HG02571 (cell line): ENCODE measurements around the gene MDFIC2.
"Not testable (repeated sequence)": the region's sequence is repeated elsewhere in the genome, so short reads cannot be mapped to it uniquely, and the experiment has no call there.

Experiments used
- ATAC-seq: cut with Tn5 transposase; IDR thresholded peaks from one replicate; pipeline ENCODE4 v1.9.1; 2021; ENCODE audit warnings: mild to moderate bottlenecking, moderate library complexity; ENCODE audit not compliant: unreplicated experiment

The MDFIC2 gene

GRCh38 chr3:70264122-70264780 lies 48.2 kb downstream of the MDFIC2 start:
- ATAC-seq, result no peak

DNA sequence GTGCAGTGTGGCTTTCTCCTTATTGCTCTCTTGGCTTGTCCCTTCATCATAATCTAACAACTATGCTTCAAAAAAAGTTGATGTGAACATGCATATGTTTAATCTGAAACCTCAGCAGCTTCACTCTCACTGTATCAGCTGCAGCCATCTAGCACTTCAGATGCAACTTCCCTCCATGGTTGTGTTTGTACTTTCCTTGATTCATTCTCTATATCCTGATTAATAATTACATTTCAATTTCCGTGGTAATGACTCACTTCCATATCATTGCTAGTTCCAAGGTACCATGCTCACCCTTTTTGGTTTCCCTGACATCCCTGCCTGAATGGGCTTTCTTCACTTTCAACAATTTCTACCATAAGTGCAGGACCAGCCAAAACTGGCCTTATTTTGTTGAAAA lies 51.2 kb downstream of the MDFIC2 start:
- ATAC-seq, result no peak

GRCh38 chr3:70256566-70256965 lies 55.9 kb downstream of the MDFIC2 start:
- no peak for ATAC-seq

DNA sequence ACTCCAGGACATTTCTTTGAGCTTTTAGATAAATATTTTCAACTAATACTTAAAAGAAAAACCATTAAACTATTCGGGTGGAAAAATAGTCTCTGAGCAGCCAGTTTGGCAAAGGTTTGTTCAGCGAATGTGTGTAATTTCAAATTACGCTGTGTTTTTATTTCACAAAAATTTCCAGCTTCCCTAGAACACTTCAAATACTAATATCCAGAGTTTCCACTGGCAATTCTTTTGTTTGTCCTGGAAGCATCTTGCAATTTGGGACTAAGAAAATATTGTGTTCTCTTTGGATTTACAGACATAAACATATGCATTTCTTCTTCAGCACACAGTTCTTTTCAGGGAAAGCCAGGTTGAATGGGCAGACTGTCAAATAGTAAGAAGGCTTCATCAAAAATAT lies 61.9 kb downstream of the MDFIC2 start:
- no peak for ATAC-seq

GRCh38 chr3:70249509-70250160 lies 62.8 kb downstream of the MDFIC2 start:
- no peak for ATAC-seq

DNA sequence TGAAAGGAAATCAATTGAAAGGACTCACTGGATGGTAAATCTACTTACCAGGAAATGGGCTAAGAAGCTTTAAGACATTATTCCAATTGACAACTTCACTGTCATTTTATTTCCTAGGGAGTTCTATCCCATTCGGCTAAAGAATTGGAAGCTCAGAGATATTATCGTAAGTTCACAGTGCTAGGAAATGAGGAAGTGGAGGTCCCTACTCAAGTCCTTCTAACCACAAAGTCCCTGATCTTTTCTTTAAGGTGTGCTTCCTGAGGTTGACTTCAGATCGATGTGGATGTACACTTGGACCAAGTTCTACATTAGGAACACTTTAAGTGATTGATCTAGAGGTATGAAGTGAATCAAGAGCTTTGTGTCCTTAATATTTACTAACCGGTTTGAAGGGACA lies 63.6 kb downstream of the MDFIC2 start:
- no peak for ATAC-seq

GRCh38 chr3:70247955-70248354 lies 64.5 kb downstream of the MDFIC2 start:
- ATAC-seq, result no peak

DNA sequence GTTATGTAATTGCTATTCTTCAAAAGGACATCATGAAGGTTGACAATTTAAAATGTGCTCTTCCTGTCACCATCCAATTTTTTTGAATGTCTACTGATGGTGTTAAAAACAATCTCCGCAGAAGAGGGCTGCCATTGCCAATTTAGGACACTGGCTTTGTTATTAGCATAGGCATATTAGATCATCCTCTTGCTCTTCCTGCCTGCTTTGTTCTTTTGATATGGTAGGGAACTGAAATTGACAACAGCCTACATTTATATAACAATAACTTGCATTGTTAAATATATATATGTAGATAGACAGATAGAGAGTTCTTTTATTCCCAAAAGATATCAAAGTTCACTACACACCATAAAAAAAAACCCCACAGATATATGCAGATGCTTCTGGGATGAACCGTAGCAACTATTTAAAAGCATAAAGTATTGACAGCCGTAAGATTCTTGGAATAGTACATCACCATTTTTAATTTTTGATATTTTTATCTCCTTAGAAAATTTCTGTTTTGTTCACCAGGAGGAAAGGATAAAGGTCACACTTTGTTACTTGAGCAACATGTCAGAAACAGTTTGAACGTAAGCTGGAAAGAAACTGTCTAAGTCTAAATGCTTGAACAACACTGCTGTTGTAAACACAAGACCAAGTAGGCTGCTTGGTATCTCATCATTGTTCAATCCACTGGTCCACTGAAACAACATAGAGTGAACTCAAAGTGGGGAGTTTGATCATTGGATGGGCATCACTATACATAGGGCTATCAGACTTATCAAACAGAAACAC lies 66.5 kb downstream of the MDFIC2 start:
- ATAC-seq, result no peak

DNA sequence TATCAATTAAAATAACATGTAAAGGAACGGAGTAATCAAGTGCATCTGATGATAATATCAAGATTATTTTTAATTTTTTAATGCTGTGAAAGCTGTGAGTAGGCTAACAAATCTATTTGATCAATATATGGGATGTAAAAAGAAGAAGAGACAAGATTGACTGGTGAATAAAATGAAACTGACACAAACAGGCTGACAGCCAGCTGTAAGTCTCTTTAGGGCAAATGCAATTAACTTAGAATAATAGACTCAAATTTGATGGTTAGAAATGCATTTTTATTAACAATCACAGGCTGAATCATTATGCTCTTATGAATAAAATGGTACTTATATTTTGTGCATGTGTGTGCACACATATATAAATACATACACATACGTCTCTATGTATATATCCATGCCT lies 68.0 kb downstream of the MDFIC2 start:
- ATAC-seq, result no peak

DNA sequence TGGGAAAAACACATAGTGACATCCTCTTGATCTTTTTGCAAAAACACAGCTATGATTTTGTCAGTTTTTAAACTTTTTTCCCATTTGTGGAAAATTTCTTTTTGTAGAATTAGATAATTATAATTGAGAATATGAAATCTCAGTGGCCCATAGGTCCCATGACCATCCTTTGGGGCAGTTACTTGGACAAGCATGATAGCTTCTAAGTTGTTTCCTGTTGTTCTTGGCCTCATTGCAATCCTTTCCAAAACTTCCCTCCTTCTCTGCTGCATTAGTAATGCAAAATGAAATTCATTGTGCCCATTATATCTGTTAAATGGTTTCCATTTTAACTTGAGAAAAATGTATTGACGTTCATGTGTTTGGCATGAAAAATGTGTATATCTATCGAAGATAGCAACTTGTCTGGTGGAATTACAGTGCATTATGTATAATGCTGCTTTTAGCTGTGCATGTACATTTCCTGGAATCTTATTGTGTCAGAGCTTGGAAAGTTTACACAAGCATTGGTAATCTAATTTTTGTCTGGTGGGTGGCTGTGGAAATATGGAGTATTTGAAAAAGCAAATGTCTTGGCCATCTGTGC lies 70.0 kb downstream of the MDFIC2 start:
- no peak for ATAC-seq

DNA sequence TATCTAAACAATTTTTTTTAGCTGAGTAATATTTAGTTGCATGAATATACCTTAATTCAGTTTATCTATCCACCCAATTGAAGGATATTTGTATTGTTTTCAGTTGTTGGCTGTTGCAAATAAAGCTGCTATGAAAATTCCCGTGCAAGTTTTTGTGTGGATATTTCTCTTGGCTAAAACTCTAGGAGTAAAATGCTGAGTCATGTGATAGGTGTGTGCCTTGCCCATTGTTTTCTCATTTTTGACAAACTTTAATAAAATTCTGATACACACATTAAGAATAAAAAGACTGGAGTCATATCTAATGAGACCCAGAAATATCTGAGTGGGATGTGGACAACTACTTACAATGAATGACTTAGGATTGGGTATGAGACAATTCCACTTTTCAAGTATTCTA lies 78.6 kb downstream of the MDFIC2 start:
- ATAC-seq, result no peak

GRCh38 chr3:70233112-70233511 lies 79.3 kb downstream of the MDFIC2 start:
- ATAC-seq, result no peak

GRCh38 chr3:70231266-70231701 lies 81.2 kb downstream of the MDFIC2 start:
- no peak for ATAC-seq

- no peak for ATAC-seq
Observed at GRCh38 chr3:70227437-70227836, 85.0 kb downstream of the MDFIC2 start.

DNA sequence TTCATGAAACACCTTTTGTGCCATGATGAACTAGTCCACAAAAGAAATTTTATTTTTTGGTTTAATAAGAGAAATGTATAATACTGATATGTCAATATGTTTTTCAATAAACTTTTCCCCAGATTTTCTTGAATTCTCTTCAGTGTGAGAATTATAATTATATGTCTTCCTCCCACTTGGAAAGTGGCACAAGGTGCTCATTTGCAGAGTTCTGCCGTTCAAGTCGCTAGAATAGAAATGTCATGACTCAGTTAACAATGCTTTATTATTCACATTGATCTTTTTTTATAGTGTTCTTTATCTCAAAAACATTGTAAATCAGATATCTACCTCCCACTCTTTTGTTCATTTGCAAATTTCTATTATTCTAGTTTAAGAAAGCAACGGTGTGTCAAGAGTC lies 87.3 kb downstream of the MDFIC2 start:
- ATAC-seq, result no peak

DNA sequence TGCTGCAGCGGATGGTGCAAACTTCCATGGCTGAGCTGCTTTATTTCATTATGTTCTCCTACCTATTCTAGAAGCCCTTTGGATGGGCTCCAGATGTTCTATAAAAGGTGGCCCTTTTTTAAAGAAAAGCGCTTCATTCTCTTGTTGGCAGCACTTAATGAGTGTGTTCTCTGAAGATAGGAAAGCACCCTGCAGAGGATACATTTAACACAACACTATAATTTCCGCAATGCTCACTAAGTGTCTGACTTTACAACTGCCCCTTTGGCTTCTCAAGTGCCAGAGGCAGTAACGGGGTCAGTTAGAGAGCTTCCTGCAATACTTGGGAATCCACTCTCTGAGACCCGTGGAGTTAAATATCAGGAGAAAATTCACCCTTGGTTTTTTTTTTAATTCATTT lies 88.1 kb downstream of the MDFIC2 start:
- no peak for ATAC-seq

GRCh38 chr3:70218471-70218870 lies 94.0 kb downstream of the MDFIC2 start:
- no peak for ATAC-seq

DNA sequence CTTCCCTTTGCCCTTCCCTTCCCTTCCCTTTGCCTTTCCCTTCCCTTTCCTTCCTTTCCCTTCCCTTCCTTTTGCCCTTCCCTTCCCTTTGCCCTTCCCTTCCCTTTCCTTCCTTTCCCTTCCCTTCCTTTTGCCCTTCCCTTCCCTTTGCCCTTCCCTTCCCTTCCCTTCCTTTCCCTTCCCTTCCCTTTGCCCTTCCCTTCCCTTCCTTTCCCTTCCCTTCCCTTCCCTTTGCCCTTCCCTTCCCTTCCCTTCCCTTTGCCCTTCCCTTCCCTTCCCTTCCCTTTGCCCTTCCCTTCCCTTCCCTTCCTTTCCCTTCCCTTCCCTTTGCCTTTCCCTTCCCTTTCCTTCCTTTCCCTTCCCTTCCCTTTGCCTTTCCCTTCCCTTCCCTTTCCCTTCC lies 101.2 kb downstream of the MDFIC2 start:
- not testable (repeated sequence) for ATAC-seq

DNA sequence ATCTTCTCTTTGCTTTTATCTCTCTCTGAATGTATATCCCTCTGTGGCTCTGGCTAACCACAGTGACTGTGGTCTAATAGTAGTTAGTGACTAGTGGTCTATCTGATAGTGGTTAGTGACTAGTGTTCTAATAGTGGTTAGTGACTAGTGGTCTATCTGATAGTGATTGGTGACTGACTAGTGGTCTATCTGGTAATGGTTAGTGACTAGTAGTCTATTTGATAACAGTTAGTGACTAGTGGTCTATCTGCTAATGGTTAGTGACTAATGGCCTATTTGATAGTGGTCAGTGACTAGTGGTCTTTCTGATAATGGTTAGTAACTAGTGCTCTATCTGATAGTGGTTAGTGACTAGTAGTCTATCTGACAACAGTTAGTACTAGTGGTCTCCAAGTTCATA lies 110.5 kb downstream of the MDFIC2 start:
- no peak for ATAC-seq

GRCh38 chr3:70189884-70190473 lies 122.5 kb downstream of the MDFIC2 start:
- ATAC-seq, result no peak

DNA sequence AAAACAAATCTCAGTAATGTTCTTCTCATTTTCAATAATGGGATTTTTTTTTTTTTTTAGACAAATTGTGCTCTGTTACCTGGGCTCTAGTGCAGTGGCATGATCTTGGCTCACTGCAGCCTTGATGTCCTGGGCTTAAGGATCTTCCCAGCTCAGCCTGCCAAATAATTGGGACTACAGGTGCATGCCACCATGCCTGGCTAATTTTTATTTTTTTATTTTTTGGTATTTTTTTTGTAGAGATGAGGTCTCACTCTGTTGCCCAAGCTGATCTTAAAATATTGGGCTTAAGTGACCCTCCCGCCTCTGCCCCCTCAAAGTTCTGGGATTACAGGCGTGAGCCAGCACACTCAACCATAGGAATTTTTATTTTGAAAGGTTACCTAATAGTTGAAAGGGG lies 126.2 kb downstream of the MDFIC2 start:
- ATAC-seq, result no peak
